Neuronal stem cell (in vitro differentiated cells): ENCODE results near the gene KIF13A.
A peak's percentile ranks its signal among the peaks of the same experiment; 100 is the strongest.

Experiments used
- DNase-seq: peaks from one replicate; pipeline ENCODE4 v3.0.0-alpha.2; 2013; ENCODE audit warnings: low spot score
- H2AFZ ChIP-seq: one replicate; pipeline ENCODE4 v1.6.1; 2013; ENCODE audit warnings: mild to moderate bottlenecking, low read length, inconsistent platforms
- H2AK5ac ChIP-seq: 2 replicates; pipeline ENCODE4 v1.6.1; 2013; ENCODE audit warnings: low read depth, mild to moderate bottlenecking, inconsistent platforms, low read length, moderate library complexity, mixed read lengths
- H2BK120ac ChIP-seq: 2 replicates; pipeline ENCODE4 v1.6.1; 2013; ENCODE audit warnings: low read depth, mild to moderate bottlenecking, inconsistent platforms, low read length, moderate library complexity, mixed read lengths
- H2BK12ac ChIP-seq: one replicate; pipeline ENCODE4 v1.6.1; 2013; ENCODE audit warnings: low read length, inconsistent platforms
- H2BK15ac ChIP-seq: 2 replicates; pipeline ENCODE4 v1.6.1; 2013; ENCODE audit warnings: mild to moderate bottlenecking, low read length, inconsistent platforms, mixed read lengths
- H2BK5ac ChIP-seq: one replicate; pipeline ENCODE4 v1.6.1; 2013; ENCODE audit warnings: inconsistent platforms, mild to moderate bottlenecking, low read length, moderate library complexity
- H3K14ac ChIP-seq: one replicate; pipeline ENCODE4 v1.6.1; 2013; ENCODE audit warnings: low read length, inconsistent platforms
- H3K18ac ChIP-seq: 2 replicates; pipeline ENCODE4 v1.6.1; 2013; ENCODE audit warnings: low read length, inconsistent platforms
- H3K23ac ChIP-seq: 2 replicates; pipeline ENCODE4 v1.6.1; 2013; ENCODE audit warnings: low read depth, mild to moderate bottlenecking, mixed read lengths, low read length, inconsistent platforms; ENCODE audit not compliant: poor library complexity
- H3K27ac ChIP-seq: replicated peaks from 3 replicates; pipeline ENCODE4 v1.5.1; 2013; ENCODE audit warnings: low read length, inconsistent platforms
- H3K27me3 ChIP-seq, 3 experiments: 2 replicates each; pipeline ENCODE4 v1.6.1; 2013; ENCODE audit warnings: low read length in 3 of 3, mild to moderate bottlenecking in 2 of 3, inconsistent platforms in 1 of 3, low read depth in 1 of 3, mixed read lengths in 1 of 3, moderate library complexity in 1 of 3; ENCODE audit not compliant: control insufficient read depth in 3 of 3, insufficient read depth in 3 of 3
- H3K36me3 ChIP-seq, 2 donors: replicated peaks in 1 of 2; 2 replicates each; pipeline ENCODE4 v1.6.1; 2013; ENCODE audit warnings: low read length in 2 of 2; ENCODE audit not compliant: control insufficient read depth in 2 of 2, insufficient read depth in 2 of 2
- H3K4ac ChIP-seq: 2 replicates; pipeline ENCODE4 v1.6.1; 2013; ENCODE audit warnings: inconsistent platforms, mild to moderate bottlenecking, low read length, moderate library complexity
- H3K4me1 ChIP-seq, 2 donors: 1 replicate in 1 of 2; 2 replicates in 1 of 2; pipeline ENCODE4 v1.6.1; 2013; ENCODE audit warnings: low read length in 2 of 2, low read depth in 1 of 2; ENCODE audit not compliant: control insufficient read depth in 2 of 2, insufficient read depth in 1 of 2
- H3K4me2 ChIP-seq: one replicate; pipeline ENCODE4 v1.6.1; 2013; ENCODE audit warnings: mild to moderate bottlenecking, low read length, inconsistent platforms; ENCODE audit not compliant: insufficient read depth, poor library complexity, severe bottlenecking
- H3K4me3 ChIP-seq, 2 donors: 2 replicates each; pipeline ENCODE4 v1.5.1; 2013; ENCODE audit warnings: low read length in 2 of 2, mild to moderate bottlenecking in 2 of 2, inconsistent platforms in 1 of 2, moderate library complexity in 1 of 2
- H3K79me1 ChIP-seq: one replicate; pipeline ENCODE4 v1.6.1; 2013; ENCODE audit warnings: low read depth, mild to moderate bottlenecking, inconsistent platforms, low read length, moderate library complexity
- H3K9ac ChIP-seq: one replicate; pipeline ENCODE4 v1.6.1; 2013; ENCODE audit warnings: mild to moderate bottlenecking, low read depth, low read length, inconsistent platforms; ENCODE audit not compliant: poor library complexity
- H3K9me3 ChIP-seq, 2 donors: replicated peaks in 1 of 2; 2 replicates each; pipeline versions ENCODE3 to v1.6.1; 2013; ENCODE audit warnings: low read length in 2 of 2, mild to moderate bottlenecking in 2 of 2, inconsistent platforms in 1 of 2, low read depth in 1 of 2, mixed read lengths in 1 of 2, moderate library complexity in 1 of 2; ENCODE audit not compliant: control insufficient read depth in 2 of 2, insufficient read depth in 1 of 2
- H4K8ac ChIP-seq: one replicate; pipeline ENCODE4 v1.6.1; 2013; ENCODE audit warnings: low read depth, mild to moderate bottlenecking, inconsistent platforms, low read length, moderate library complexity
- H4K91ac ChIP-seq: one replicate; pipeline ENCODE4 v1.6.1; 2013; ENCODE audit warnings: low read length, low read depth, mild to moderate bottlenecking, inconsistent platforms; ENCODE audit not compliant: poor library complexity
- WGBS, 2 donors: extraction: QIAGEN DNeasy Blood & Tissue Kit; methylation state at CpG; one replicate each; pipeline ENCODE4 v1.1.7; 2013; ENCODE audit warnings: missing lambda C conversion rate in 2 of 2, mixed read lengths in 1 of 2; ENCODE audit not compliant: insufficient read length in 2 of 2, insufficient replicate concordance in 1 of 2; ENCODE audit errors: extremely low coverage in 2 of 2; 5-methylcytosine and 5-hydroxymethylcytosine counted together

KIF13A gene

GRCh38 chr6:17714177-17714576, 273.3 kb downstream of the KIF13A start:
- Histone ChIP-seq H4K8ac (no peak overlapping the region), H3K23ac (no peak overlapping the region), H2BK5ac (no peak overlapping the region), H2BK12ac (no peak overlapping the region), H4K91ac (no peak overlapping the region), H3K9ac (no peak overlapping the region), H3K27ac (no peak overlapping the region), H3K18ac (no peak overlapping the region), H3K27me3 (no peaks in the 10 kb centered on the region), H3K4me2 (no peak overlapping the region), H3K14ac (no peak overlapping the region), H3K4me3 (no peak overlapping the region), H2BK15ac (no peak overlapping the region), H3K9me3 (no peaks in the 10 kb centered on the region), H2AK5ac (no peak overlapping the region), H2AFZ (no peak overlapping the region), H3K4ac (no peak overlapping the region), H3K36me3 (no peaks in the 10 kb centered on the region), H3K4me1 (peaks cover 0 to 10% of the 10 kb centered on the region in 2 donors), H2BK120ac (no peak overlapping the region), H3K79me1 (no peaks in the 10 kb centered on the region)
- no peak for DNase-seq

DNA sequence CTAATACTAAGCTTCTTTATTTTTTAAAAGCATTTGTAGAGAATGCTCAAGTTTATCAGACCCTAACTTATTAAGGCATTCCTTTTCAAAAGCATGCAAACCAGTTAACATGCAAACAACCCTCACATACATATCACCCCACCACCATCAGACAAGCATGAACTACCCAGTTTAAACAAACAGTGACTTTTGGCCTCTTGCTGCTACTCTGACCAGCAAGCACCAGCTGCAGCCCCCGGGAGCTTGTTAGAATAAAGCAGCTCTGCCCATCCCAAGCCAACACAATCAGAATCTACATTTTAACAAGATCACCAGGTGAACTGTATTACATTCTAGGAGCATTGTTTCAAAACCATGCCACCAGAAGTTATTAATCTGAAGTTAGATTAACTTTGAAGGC, 274.9 kb downstream of the KIF13A start:
- H3K9me3 ChIP-seq, result no peaks in the 10 kb centered on the region
- no peaks in the 10 kb centered on the region for H3K36me3 ChIP-seq
- H3K4me2 ChIP-seq, result no peak overlapping the region
- no peak overlapping the region for H2BK12ac ChIP-seq
- DNase-seq, result no peak
- no peak overlapping the region for H4K91ac ChIP-seq
- no peak overlapping the region for H3K27ac ChIP-seq
- H2BK120ac ChIP-seq, result no peak overlapping the region
- no peak overlapping the region for H3K23ac ChIP-seq
- no CpG with 5 or more reads among the region's 1 CpG for WGBS, 2 donors
- no peak overlapping the region for H3K4me3 ChIP-seq
- H3K4me1 ChIP-seq, result peaks cover 0 to 10% of the 10 kb centered on the region in 2 donors
- H4K8ac ChIP-seq, result no peak overlapping the region
- peak overlapping the region; percentile 48 for H2AFZ ChIP-seq
- no peak overlapping the region for H2BK15ac ChIP-seq
- H3K79me1 ChIP-seq, result no peaks in the 10 kb centered on the region
- H2AK5ac ChIP-seq, result no peak overlapping the region
- no peaks in the 10 kb centered on the region for H3K27me3 ChIP-seq
- no peak overlapping the region for H3K9ac ChIP-seq
- H2BK5ac ChIP-seq, result no peak overlapping the region
- H3K4ac ChIP-seq, result no peak overlapping the region
- H3K14ac ChIP-seq, result no peak overlapping the region
- no peak overlapping the region for H3K18ac ChIP-seq

DNA sequence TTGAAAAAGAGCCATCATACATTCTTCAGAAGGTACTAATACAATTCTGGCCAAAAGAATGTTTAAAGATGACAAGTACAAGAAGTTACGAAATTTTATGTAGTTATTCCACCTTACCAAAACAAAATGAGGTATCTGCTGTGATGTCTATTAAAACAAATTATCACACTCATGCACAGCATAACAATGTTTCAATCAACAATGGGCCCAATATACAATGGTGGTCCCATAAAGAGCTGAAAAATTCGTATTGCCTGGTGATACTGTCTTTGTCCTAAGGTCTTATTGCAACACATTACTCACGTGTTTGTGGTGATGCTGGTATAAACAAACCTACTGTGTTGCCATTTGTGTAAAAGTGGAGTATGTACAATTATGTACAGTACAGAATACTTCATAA, 277.1 kb downstream of the KIF13A start:
- no peak overlapping the region for H2BK5ac ChIP-seq
- H3K4me2 ChIP-seq, result no peak overlapping the region
- no peak overlapping the region for H3K4ac ChIP-seq
- DNase-seq, result no peak
- no peak overlapping the region for H3K14ac ChIP-seq
- H4K91ac ChIP-seq, result no peak overlapping the region
- H2BK12ac ChIP-seq, result no peak overlapping the region
- H2AFZ ChIP-seq, result no peak overlapping the region
- no peaks in the 10 kb centered on the region for H3K36me3 ChIP-seq
- no peak overlapping the region for H3K4me3 ChIP-seq
- H4K8ac ChIP-seq, result no peak overlapping the region
- H2BK15ac ChIP-seq, result no peak overlapping the region
- H3K9me3 ChIP-seq, result no peaks in the 10 kb centered on the region
- peaks cover 4% of the 10 kb centered on the region for H3K79me1 ChIP-seq
- H3K23ac ChIP-seq, result no peak overlapping the region
- H3K4me1 ChIP-seq, result peaks cover 0 to 14% of the 10 kb centered on the region in 2 donors
- no peaks in the 10 kb centered on the region for H3K27me3 ChIP-seq
- no peak overlapping the region for H2AK5ac ChIP-seq
- no CpG with 5 or more reads among the region's 3 CpGs for WGBS, 2 donors
- H2BK120ac ChIP-seq, result no peak overlapping the region
- H3K27ac ChIP-seq, result no peak overlapping the region
- no peak overlapping the region for H3K18ac ChIP-seq
- no peak overlapping the region for H3K9ac ChIP-seq

GRCh38 chr6:17709476-17709875, 278.0 kb downstream of the KIF13A start:
- H3K79me1 ChIP-seq, result peaks cover 4% of the 10 kb centered on the region
- peaks cover 0 to 10% of the 10 kb centered on the region in 2 donors for H3K4me1 ChIP-seq
- H3K4me2 ChIP-seq, result no peak overlapping the region
- no peak overlapping the region for H3K23ac ChIP-seq
- no peak overlapping the region for H2BK15ac ChIP-seq
- H3K9ac ChIP-seq, result no peak overlapping the region
- no peaks in the 10 kb centered on the region for H3K36me3 ChIP-seq
- no peak for DNase-seq
- H2AFZ ChIP-seq, result no peak overlapping the region
- no peak overlapping the region for H3K4ac ChIP-seq
- no peak overlapping the region for H3K14ac ChIP-seq
- H3K27me3 ChIP-seq, result no peaks in the 10 kb centered on the region
- no peak overlapping the region for H3K18ac ChIP-seq
- H3K4me3 ChIP-seq, result no peak overlapping the region
- H2BK120ac ChIP-seq, result no peak overlapping the region
- no peak overlapping the region for H4K91ac ChIP-seq
- no peaks in the 10 kb centered on the region for H3K9me3 ChIP-seq
- no peak overlapping the region for H2BK5ac ChIP-seq
- WGBS, 2 donors, result no CpG with 5 or more reads among the region's 2 CpGs
- no peak overlapping the region for H2BK12ac ChIP-seq
- H2AK5ac ChIP-seq, result no peak overlapping the region
- H4K8ac ChIP-seq, result no peak overlapping the region
- H3K27ac ChIP-seq, result no peak overlapping the region
